Germinal center (tissue), 1 donor: ENCODE data around the gene SH3PXD2A.
"Not testable (repeated sequence)": the region's sequence is repeated elsewhere in the genome, so short reads cannot be mapped to it uniquely, and the experiment has no call there.

Experiments
- DNase-seq: peaks from one replicate; pipeline ENCODE4 v3.0.0; 2012; ENCODE audit warnings: mixed read lengths, low spot score

Gene SH3PXD2A

DNA sequence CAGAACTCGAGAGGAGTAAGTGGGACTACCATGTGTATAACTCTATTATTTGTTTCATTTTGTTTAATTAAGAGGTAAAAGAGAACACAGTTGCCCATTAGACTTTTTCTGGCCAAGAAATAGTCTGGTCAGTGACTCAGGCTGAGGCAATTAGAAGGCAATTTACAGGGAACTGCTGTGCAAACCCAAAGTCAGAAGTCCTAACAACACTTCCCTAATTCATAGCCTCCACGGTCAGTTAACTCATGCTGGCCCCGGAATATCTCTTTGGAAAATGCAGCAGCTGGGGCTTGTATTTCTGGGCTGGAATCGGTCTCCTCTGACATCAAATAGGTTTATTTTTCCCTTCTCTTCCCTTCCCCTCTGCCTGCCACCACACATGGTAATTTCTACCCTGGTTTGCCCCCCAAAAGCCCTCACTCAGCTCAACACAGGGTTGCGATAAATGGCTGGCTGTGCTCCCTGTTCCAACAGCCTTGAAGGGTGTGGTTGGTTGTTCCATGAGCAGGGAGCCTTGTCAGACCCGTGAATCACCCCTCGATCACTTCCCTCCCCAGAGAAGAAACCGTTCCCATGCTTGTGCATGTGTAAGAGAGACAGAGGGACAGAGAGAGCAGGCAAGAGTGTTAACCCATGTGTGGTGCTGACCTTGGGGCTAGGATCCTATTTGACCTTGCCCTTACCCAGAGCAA lies 5.3 kb downstream of the SH3PXD2A start:
- DNase-seq: no peak

DNA sequence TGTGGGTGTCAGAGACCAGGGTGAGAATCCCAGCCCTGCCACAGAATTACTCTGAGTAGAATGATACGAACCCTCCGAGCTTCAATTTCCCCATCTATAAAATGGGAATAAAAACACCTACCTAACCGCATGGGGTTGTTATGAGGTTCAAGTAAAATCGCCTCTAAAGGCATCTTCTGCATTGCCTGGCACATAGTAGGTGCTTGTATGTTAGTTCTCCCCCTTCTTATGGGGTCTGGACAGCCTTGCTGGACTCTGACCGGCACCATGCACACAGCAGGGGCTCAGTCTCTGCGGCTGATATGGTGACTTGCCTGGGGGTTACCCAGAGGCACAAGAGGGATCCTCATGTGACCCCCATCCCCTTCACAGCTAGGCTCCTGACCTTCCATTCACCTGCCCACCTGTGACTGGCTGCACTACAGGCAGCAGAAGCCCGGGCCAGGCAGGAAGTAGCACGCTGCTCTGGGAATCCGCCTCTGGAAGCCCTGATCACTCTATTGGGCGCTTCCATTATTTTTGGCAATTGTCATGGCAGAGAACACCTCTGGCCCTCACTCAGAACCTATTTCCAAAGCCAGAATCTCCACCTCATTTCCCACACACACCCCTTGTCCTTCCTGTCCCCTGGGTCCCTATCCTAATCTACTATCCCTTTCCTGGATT lies 6.0 kb downstream of the SH3PXD2A start:
- no peak for DNase-seq

DNA sequence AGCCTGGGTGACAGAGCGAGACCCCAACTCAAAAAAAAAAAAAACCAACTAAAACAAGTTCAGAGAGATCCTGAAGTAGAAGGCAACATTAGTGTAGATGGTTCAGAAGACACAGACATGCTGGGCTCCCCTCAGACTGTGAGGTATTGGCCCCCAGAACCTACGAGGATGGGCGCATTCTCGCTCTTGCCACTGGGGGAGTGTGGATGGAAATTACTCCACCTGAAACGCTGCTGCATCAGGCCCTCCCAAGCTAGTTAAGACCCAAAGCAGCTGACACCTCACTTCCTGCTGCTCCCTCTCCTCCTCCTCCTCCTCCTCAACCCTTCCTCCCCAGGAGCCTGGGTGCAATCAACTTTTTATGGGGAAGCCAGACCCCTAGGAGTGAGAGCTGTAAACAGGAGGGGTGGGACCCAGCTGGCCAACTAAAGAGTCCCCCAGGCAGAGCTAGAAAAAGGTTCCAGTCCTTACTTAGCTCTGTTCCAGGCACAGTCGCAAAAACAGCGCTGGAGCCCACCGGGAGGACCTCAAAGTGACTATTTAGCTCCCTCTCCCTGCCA lies 7.4 kb downstream of the SH3PXD2A start:
- no peak for DNase-seq

DNA sequence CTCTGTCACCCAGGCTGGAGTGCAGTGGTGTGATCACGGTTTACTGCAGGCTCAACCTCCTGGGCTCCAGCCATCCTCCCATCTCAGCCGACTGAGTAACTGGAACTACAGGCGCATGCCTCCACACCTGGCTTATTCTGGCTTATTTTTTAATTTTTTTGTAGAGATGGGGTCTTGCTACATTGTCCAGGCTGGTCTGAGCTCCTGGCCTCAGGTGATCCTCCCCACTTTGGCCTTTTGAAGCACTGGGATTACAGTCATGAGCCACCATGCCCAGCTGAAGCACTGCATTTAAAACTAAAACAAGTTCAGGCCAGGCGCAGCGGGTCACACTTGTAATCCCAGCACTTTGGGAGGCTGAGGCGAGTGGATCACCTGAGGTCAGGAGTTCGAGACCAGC lies 8.0 kb downstream of the SH3PXD2A start:
- DNase-seq: no peak

DNA sequence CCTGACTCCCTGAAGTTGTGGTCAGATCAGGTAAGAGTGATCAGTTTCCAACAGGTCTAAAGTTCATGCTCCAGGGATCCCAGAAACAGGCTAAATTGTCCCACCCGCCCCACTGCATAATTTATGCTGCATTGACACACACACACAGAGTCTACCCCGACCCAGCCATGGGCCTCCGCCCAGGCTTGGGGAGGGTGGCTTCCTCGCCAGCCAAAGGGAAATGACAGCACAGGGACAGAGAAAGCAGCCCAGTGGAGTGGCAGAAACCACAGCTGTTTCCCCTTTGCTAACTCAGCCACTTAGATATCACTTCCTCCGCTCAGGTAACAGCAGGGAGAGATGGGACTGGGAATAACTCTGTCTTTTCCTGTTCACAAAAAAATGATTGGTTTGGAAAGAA lies 9.4 kb downstream of the SH3PXD2A start:
- peak; percentile 21 for DNase-seq

DNA sequence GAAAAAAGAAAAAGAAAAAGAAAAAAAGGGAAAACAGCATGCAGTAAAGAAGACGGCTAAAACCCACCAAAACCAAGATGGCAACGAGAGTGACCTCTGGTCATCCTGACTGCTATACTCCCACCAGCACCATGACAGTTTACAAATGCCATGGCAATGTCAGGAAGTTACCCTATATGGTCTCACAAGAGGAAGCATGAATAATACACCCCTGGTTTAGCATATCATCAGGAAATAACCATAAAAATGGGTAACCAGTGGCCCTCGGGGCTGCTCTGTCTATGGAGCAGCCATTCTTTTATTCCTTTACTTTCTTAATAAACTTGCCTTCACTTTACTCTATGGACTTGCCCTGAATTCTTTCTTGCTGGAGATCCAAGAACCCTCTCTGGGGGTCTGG lies 10.0 kb downstream of the SH3PXD2A start:
- not testable (repeated sequence) for DNase-seq

DNA sequence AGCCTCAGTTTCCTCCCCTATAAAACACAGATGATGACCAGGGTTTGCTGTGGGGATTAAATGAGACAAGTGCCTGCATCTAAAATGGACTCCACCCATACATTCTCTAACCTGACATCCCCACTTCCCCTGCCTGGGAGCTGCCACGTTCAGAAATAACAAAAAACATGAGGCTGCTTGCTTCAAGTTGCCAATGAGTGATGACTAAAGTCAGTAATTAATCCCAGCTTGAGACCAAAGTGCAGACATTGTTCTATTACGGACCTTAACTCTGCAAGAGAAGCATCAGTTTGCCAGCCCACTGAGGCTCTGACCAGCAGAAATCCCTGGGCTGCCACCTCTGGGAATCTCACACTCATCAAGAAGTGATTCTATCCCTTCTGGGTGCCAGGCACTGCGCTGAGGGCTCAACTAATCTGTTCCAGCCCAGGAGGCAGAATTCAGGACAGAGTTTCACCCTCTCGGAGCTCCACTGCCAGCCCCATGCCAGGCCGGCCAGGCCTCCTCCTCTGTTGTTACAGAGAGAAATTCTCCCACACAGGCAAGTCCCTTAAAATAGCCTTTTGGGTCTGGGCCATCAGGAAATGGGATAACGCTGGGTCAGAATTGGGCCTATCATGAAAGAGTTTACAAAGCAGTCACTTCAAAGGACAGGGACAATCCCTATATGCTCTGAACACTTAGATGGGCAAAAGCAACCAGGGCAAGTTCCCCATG lies 11.4 kb downstream of the SH3PXD2A start:
- DNase-seq: no peak

DNA sequence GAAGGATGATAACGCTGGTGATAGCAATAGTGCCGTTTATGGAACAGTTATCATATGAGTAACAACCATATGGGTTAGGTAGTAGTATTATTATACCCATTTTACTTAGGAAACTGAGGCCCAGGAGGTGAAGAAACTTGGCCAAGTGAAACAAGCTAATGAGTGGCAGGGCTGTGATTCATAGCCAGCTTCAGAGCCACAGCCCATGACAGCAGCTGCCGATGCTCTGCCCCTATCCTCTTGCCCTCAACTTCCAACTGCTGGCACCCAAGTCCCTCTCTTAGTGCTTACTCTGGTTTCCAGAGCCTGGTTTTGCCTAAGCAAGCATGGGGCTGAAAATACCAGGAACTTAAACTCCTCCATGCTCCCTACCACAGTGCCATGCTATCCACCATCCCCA lies 12.3 kb downstream of the SH3PXD2A start:
- no peak for DNase-seq

DNA sequence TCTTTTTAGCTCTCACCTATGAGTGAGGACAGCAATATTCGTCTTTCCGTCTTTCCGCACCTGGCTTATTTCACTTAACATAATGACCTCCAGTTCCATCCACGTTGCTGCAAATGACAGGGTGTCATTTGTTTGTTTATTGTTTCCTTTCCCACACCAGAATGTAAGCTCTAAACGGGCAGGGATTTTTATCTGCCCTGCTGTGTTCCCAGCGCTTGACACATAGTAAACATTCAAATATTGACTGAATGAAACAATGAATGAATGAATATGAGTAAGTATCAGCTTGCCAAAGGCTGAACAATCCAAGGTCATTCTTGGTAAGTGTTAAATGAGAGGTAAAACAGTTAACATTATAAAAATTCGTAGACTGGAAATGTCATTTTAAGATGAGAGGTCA lies 12.8 kb downstream of the SH3PXD2A start:
- no peak for DNase-seq

DNA sequence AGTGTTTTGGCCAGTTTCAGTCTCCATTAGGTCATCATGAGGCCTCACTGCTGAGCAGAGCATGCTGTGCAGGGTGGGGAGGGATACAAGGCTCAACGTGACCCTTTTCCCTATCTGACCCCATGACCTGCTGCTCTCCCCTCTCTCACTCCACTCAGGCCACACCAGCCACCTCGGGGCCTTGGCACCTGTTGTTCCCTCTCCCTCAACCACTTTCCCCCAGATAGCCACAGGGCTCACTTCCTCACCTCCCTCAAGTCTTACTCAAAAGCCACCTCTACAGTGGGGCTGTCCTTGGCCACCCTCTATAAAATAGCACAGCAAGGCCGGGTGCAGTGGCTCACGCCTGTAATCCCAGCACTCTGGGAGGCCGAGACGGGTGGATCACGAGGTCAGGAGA lies 13.9 kb downstream of the SH3PXD2A start:
- no peak for DNase-seq

DNA sequence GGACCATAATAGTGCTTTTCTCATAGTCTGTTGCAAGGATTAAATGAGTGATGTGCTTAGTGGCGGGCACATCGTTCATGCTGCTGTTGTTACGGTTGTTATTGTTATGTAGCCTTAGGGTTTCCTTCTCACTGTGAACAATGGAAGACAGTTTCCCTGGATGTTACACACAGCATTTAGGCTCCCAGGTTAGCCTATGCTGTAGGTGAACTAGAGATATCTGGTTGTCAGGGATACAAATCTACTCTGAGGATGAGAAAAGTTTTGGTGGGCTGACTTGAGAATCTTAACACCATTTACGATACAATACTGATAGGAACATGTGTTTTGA lies 14.7 kb downstream of the SH3PXD2A start:
- DNase-seq: no peak

DNA sequence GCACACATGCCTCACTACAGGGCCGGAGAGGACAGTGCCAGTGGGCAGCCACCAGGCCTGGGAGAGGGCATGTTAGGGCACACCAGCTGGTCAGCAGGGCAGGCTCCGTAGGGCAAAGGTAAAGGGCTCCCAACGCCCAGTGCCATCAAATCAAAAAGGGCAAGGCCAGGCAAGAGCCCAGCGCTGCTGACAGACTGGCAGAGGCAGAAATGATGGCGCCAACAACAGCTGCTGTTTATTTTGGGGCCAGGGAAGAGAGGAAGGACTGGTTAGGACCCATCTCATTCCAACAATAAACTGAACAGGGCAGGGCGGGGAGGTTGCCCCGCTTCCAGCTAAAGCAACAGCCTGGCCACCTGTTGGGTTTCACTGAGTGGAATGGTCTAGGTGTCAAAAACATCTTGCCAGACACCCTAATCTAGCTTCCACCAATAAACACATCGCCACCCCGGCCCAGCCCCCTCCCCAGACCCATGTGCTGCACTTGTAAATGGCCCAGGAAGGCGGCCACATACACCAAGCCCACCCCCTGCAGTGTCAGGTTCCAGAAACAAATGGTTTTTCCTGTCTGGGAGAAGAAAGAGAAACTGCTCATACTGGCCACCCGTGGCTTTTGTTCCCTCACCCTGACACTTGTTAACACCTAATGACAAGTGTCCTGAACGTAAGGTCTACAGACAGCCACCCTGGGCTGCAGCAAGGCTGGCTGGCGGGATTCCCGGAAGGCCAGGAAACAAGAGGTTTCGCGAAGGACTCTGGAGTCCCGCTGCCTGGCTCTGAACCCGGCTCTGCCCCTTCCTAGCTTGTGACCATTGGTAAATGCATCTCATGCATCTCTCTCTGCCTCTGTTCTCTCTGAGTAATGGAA lies 15.3 kb downstream of the SH3PXD2A start:
- no peak for DNase-seq

DNA sequence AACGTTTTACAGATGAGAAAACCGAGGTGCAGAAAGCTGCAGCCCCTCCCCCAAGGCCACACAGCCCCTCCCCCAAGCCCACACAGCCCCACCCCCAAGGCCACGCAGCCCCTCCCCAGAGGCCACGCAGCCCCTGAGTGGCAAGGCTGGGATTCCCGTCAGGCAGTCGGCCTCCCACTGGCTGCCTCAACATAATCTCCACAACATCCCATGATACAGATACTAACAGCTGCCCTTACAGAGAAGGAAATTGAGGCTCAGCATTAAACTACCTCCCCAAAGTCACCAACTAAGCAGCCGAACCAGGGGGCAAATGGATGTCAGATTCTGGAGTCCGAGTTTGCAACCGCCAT lies 15.9 kb downstream of the SH3PXD2A start:
- DNase-seq: no peak

DNA sequence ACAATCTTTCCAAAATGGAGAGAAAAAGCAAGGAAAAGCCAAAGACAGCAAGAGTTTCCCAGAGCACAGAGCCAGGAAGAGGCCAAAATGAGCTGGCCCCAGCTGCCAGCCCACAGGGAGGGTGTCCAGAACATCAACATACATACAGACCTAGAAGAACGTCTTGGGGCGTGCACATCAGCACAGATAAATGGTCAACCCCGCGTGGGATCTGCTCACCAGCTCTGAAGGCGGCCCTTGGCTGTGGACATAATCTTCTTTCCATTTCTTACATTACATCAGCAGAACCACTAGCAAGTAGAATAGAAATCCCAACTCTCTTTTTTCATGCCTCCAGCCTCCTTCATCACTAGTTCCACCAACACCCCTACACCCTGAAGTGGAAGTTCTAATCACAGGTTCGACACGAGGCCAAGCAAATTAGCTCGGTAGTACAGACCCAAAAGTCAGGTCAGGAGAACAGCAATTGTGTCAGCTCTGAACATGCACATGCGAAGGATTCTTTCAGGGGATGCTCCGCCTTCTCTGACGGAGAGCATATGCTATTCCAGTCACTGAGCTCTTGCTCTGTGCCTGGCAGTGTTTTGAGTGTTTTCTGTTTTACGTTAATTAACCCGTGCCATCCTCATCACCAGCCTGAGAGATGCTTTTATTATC lies 16.4 kb downstream of the SH3PXD2A start:
- DNase-seq: no peak

DNA sequence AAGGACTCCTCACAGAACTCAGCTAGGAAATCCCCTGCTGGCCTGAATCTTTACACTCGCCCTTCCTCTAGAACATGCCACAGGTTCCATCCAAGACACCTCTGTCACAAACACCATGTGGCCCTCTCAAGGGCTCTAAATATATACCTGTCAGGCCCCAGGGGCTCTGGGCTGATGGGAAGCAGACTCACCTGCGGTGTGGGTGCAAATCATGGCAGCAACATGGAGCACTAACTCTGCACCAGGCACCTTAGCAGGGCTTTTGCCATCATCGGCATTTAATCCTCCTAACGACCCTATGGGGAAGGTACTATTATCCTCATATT lies 17.3 kb downstream of the SH3PXD2A start:
- no peak for DNase-seq

DNA sequence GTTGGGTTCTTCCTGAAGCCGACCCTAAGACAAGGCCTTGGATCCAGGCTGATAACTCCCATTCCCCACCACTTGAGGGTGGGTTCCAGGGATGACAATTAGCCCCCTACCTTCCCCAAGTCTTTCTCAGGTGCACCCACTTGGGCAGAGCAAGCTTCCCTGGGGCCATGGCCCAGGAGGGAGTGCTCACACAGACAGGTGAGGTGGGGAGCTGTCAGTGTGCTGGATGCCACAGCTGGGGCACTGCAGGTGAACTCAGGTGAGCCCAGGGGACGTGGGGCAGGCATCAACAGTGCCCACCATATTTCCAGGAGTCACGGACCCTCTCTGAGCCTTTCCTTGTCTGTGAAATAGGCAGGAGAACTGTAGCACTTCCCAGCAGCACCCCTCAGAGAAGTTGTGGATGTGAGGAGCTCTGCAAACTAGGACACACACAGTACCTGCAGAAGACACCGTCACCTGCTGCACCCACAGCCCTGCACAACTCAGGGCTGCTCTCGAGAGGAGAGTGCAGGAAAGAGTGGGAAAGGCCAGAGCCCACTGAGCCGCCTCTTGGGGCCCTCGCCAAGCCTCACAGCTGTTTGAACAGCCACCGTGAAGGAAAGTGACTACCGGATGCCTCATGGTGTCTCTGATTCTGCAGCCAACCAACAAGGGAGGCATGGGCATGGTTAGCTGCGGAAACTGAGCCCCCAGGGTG lies 17.9 kb downstream of the SH3PXD2A start:
- DNase-seq: no peak

DNA sequence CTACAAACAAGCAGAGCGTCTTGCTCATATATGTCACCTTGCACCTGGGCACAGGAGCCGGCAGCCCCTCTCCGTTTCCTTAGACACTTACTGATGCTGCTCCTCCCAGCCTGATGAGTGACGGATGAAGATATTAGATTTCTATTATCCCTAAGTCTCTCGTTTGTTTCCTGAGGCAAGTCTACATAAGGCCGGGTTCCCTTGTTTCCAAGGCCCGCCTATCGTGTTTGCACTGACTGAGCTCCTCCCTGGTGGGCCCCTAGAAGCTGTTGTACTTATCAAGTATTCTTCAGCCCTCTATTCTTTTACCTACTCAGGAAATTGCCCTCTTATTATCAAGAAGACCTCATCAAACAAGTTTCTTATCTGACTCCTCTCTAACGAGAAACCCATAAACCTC lies 18.5 kb downstream of the SH3PXD2A start:
- no peak for DNase-seq

DNA sequence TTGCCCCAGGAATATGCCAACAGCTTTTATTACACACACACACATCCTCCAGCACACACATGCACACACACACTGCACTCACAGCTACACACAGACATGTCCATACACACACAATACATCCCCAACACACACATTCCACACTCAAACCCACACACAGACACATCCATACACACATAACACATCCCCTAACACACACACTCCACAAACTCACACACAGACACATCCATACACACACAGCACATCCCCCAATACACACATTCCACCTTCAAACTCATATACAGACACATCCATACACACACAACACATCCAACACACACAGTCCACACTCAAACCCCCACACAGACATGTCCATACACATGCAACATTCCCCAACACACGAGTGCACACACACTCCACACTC lies 19.1 kb downstream of the SH3PXD2A start:
- no peak for DNase-seq

DNA sequence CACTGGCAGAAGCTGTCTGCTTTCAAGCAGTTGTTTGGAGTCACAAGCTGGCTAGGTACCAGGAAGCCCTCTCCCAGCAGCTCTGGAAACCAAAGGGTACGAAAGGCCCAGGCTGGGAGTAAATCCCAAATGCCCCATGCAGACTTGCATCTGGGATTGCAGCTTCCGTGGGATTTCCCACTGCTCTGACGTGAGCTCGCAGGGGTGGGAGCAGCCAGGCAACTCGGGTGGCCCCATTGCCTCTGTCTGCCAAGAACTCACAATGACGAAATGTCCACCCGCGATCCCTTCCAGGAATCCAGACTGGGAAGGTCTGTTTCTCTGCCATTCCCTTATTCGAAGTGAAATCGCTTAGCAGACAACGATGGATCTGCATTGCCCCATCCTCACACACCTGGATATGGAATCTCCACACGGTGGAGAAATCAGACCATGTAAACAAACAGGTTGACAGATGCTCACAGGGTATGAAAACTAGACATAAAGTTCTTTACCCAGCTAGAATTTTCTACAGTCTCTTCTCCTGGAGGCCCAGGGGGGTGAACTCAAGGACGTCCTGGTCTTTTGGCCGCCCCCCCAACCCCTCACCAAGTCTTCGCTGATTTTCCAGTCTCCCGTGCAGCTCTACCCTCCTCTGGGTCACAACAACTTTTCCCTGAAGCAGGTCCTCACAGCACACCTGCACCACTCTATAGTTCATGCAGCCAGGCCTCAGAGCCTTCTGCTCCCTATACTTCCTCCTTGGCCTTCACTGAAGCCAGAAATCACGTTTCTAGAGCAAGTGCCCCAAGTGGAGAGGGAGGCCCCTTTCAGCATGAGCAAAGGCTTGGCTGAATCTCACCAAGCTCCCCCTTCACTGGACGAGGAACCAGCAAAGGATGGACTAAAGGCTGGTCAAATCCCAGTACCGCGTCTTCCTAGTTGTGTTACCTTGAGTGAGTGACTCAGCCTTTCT lies 20.0 kb downstream of the SH3PXD2A start:
- no peak for DNase-seq

DNA sequence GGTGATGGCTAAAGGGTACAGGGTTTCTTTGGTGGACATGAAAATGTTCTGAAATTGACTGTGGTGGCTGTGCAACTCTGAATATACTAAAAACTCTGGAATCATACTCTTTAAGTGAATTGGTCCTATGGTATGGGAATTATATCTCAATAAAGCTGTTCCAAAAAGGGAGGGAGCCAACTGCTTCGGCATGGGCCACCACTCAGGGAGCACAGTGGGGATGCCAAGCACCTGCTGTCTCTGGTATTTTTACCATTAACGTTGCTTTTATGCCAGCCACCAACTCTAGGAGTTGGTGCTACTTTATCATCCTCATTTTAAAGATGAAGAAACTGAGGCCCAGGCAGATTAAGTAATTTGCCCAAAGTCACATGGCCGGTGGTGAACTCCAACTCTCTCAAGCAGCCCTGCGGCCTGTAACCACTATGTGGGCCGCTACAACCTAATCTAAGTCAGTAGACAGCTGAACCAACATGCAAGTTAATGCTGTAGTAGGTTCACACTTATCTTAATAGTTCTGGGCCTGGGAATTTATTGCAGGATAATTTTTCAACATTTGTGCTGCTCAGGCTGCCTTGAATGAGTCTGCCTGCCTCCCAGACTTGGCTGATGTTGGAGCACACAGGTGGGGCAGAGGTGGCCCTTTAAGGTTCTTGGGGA lies 20.8 kb downstream of the SH3PXD2A start:
- DNase-seq: no peak
